HG03520 (cell line): ENCODE data around the gene ELL.

Experiments used
- ATAC-seq: cut with Tn5 transposase; IDR thresholded peaks from one replicate; pipeline ENCODE4 v1.9.1; 2021; ENCODE audit warnings: mild to moderate bottlenecking, moderate library complexity; ENCODE audit not compliant: unreplicated experiment

The ELL gene

DNA sequence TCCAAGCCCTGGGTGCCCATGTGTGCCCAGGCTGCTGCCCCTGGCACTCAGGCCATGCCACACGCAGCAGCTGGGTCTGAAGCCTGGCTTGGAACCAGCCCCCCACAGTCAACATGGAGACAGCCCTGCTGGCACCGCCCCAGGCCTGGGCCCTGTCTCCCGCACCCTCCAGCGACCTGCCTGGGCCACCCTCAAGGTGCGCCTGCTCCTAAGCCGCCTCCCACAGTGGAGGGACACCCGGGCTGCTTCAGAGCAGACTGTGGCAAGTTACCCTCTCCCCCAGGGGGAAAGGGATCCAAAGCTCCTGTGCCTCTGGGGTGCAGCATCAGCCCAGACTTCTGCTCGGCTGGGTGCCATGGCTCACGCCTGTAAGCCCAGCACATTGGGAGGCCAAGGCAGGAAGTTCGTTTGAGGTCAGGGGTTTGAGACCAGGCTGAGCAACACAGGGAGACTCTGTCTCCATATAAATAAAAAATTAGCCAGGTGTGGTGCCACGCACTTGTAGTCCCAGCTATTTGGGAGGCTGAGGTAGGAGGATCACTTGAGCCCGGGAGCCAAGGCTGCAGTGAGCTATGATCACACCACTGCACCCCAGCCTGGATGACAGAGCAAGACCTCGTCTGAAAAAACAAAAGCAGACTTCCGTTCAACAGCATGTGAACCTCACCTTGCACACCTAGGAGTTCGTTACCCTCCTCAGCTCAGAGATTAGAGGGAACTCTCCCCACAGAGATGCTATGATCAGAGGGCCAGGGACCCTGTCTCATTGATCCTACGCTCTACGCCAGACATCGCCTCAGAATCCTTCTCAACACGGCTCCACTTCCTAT, 15.6 kb downstream of the ELL start:
- no peak for ATAC-seq

DNA sequence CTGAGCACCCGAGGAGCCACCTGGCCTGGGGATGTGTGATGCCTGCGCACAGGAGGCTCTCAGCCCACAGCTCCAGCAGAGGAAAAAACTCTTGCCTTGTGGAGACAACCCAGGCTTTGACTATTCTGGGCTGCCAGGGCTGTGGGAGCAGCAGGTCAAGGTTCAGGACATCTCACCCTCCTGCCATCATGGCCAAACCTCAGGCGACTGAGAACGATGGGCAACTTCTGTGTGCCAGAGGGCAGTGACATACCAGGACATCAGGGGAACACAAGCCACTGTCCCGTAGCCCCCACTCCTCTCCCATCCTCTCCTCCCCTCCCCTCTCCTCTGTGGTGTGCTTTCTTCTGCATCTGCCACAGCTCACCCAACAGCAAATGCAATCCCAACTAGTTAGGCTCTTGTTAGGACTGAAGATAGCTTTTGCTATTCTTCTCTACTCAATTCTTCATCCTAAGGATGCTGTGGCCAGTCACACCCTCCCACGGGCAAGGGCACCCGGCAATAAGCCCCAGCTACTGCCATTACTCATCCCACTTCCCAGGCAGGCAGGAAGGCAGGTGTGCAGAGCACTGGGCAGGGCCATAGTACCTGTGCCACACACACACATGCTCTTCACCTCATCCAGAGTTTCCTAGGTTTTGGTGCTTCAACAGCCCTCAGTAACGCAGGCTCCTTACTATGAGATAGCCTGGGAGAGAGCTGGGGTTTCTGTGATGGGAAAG, 16.8 kb downstream of the ELL start:
- no peak for ATAC-seq

DNA sequence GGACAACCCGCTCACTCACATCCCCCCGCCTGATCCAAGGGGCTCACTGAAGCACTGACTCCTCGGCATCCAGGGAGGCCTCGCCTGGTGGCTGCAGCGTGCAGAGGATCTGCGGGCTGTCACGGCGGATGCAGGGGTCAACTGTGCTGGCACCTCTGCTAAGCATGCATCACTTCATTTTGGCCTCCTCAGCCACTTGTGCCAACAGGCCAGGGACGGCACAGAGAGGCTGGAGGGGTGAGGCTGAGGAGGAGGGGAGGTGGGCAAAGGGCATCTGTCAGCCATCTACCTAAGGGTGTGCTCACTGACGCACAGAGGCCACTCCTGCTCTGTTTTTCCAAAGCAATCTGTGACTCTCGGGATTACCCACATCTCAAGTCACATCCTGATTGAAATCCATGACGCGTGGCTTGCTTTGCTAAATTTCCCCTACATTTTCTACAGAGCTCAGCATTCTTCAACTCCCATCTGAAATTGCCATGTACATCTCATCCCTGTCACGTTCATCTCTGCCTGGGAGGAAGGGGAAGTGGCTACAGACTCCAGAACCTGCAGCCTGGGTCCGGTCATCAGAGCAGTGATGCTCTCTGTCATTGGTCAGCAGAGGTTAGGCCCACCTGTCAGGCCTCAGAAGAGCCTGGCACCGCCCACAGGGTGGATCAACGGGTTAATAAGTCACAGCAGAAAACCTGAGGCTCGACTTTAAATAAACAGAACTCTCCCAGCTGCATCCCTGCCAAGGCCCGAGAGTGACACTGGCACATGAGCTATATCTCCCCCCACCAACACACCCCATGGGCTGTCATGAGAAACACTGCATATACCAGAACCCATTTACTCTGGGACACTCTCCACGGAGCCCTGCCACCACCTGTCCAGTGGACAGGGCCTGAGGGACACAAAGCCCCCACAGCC, 17.6 kb downstream of the ELL start:
- ATAC-seq = no peak

DNA sequence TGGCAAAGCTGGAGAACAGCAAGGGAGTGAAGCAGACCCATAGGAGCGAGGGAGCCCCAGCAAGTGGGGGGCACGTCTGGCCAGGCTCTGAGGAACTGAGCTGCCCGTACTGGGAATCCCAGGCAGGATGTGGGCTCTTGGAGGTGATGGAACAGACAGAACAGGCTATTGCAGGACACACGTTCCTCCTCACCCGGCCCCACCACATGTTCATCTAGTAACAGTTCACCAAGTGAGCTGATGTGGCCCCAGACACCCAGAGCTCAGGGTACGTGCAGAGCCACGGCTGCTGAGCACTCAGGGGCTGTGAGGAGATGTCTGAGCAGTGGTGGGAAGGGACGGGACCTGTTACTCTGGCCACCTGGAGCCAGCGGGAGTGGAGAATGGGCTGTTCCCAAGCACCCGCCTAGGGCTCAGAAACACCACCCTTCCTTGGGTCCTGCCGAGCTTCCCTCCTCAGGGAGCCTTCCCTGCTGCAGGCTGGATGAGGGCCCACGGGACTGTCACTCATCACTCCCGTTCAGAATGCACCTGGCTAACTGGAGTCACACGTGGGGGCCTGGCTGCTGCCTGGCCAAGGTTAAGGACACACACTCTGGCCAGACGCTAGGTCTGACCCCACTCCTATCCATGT, 18.4 kb downstream of the ELL start:
- no peak for ATAC-seq

DNA sequence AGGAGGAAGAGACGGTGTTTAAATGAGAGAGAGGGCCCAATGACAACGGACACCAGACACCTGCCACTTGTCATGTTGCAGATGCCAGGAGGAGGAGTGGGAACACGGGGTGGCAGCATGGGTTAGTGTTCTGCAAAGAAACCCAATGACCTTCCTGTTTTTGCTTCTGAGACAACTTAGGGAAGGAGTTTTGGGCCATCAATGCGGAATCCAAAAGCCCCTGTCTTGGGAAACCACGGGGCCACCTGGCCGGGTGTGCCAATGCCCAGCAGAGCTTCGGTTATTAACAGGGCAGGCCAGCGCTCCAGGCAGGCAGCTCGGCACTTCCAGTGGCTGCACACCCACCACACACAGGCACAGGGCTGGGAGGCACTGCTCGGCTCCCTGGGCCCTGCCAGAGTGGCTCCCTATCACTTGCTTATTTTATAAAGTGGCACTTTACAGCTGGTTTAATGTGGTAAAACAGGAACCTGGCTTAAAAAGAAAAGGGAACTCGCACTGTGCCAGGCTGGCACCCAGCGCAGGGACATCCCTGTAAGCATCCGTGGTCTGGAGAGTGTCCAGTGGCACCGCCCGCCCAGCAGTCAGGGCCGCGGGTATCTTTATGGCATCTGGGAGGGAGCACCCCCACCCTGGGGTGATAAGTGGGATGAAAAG, 19.1 kb downstream of the ELL start:
- ATAC-seq = no peak

DNA sequence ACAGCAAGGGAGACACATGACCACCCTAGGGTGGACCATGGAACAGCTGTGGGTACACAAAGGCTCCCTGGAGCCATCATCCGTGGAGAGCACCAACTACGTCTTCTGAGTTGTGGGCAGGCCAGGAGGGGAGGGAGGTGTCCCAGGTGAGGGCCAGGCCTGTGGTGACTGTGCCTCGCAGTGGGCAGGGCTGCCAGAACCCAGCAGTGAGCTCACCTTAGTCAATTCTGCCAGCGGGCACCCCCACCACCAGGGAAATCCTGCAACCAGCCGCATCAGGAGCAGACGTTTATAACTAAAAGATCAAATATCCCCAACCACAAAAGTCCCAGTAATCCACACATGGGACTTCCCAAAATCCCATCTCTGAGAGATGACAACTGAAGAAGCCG, 19.6 kb downstream of the ELL start:
- no peak for ATAC-seq

DNA sequence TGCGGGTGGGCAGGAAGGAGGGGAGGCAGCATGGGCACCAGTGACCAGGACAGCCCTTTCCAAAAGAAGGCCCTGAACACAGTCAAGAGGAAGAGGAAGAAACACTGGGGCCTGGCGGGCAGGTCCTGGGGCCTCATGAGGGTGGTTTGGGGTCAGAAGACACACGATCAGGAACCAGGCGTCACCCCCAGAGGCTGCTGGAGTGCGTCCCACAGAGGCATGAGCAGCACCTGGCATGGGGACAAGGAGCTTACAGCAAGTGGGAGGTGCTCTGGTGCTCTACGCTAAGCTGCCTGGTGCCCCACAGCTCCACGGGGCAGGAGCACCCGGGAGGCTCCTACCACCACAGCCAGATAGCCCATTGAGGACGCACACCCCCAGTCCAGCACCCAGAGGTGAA, 20.0 kb downstream of the ELL start:
- no peak for ATAC-seq

DNA sequence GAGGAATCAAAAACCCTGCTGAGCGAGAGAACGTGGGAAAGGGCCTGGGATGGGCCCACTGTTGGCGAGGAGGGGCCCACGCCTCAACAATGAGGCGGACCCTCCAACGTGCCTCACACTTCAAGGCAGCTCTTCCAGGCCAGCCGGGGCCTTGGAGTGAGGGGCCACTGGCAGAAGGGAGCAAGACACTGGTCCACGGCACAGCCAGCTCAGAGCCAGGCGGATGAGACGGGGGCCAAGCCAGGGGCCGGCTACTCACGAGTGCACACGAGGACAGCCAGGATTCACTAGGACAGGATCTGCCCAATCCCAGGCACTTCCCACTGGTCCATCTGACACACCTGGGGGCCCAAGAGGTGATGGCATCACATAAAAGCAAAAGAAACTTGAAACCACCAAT, 20.5 kb downstream of the ELL start:
- no peak for ATAC-seq

DNA sequence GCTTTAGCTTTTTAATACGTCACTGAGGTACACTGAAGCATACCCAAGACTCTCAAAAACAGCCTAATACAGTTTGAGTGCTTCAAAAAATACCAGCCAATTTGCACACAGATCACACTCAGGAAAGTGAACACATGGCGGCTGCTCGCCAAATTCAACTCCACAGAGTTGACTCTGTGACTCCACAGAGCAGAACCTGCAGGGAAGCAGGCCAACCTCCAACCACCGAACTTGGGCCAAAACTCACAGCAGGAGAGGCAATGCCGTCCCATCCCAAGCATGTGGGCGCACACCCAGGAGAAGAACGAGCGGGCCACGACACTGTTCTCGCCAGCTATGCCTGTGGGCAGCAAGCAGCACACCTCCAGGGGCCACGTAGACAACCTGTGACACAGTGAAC, 21.1 kb downstream of the ELL start:
- ATAC-seq = no peak

DNA sequence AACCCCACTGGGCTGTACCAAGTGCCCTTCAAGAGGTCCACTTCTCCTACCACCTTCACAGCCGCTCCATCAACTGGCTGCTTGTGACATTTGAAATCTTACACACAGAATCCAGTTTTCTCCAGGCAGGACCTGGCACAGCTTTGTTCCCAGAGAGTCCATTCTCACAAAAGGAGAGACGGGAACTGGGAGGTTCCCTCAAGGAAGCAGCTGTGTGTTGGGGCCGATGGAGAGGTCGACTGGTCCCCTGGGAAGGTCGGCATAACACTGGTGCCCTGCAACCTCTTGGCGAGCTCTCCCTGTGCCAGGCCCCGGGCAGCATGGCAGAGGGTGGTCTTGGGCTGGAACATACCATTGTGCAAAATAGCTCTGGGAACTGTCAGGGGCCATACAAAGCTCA, 21.5 kb downstream of the ELL start:
- no peak for ATAC-seq

DNA sequence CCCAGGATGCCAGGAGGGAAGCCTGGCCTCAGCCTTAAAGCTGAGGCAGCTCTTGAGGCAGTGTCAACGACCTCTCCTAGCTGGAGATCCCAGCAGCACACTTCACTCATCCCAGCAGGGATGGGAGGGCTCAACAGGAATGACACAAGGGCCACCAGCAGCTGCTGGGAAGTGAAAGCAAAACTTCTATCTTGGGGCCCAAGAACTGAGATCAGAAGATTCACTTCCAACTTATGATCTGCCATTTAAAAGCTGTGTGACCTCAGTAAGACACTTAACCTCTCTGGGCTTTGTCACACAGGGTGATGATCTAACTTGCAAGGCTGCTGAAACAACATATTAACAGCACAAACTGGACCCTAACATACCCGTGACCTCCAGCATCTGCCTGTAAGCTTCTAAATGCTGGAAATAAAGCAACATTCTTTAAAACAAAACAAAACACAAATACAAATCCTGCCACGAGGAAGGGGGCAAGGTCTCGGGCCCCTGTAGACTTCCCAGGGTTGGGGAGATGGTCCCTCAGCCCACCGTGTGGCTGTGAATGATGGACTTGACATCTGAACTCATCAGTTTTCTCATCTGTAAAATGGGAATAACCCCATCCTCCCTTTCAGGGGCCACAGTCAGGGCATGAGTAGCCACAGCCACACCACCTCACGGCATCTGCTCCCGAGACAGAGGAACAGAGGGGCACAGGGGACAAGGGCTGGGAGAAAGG, 22.7 kb downstream of the ELL start:
- ATAC-seq = no peak

DNA sequence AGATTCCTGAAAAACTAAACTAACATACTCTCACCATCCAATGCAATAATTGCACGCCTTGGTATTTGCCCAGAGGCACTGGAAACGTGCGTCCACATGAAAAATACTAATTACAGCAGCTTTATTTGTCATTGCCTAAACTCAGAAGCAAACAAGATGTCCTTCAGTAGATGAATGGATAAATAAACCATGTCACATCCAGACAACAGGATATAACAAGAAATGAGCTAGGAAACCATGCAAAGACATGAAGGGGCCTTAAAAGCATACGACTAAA, 25.0 kb downstream of the ELL start:
- no peak for ATAC-seq

DNA sequence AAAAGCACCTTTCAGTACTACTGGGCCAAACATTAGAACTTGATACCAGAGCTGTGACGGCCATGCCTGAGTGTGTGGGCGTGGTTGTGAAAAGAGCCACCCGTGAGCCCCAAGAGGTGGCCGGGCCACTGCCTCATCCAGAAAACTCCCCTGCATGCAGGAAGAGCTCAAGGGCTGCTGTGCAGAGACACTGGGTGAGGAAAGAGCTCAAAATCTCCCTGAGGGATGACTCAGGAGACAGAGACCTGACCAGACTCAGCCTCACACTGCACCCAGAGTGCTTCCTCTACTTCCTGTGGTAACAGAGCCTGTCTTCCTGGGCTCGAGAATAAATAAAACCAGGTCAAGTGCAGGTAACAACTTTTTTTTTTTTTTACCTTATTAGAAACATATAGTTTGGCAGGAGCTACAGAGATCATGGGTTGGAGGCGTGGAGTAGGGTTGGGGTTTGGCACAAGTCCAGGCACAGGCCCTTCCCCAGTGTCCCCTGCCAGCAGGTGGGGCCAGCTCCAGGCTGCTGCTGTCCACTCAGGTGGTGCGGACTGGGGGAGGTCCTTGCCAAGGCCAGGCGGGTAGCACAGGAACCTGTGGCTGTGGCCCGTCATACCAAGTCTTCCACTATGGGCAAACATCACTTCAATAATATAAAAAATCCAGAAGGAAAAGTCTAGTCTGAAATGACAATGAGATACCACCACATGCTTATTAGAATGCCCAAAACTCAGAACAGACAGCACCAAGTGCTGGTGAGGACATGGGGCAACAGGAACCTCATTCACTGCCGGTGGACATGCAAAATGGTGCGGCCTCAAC, 25.5 kb downstream of the ELL start:
- no peak for ATAC-seq

DNA sequence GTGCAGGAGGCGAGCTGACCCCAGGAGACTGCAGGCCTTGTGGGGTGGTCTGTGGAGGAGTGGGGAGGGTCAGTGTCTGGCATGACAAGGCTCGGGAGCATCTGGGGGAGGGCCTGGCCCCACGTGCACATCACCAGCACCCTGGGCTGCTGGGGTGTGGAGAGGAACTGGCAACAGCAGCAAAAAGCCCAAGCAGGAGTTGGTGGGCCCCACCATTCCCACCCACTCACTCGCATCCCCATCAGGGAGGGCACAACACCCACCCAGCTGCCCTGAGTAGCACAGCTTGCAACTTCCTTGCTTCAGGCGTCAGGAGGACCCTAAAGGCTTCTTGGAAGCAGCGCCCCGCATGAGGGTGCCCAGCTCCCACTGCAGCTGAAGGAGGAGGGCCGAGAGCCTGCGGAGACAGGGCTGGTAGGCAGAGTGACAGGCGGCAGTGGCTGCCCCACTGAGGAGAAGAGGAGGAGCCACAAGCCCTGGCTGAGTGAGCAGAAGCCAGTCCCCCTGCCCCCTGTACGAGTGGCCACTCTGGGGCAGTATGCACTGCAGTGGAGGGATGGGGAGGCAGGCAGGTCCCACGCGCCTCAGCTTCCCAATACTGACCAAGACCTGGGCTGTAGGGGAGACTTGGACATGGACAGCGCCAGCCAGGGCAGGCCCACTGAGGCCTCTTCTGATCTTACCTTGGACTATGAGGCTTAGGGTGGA, 26.5 kb downstream of the ELL start:
- ATAC-seq = no peak

DNA sequence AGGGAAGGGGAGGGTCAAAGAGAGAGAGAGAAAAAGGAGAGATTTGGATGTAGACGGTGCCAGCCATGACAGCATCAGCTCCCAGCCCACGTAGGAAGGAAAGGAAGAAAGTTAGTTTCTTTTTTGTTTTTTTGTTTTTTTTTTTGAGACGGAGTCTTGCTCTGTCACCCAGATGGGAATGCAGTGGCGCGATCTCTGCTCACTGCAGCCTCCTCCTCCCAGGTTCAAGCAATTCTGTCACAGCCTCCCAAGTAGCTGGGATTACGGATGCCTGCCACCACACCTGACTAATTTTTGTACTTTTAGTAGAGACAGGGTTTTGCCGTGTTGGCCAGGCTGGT, 27.6 kb downstream of the ELL start:
- no peak for ATAC-seq

DNA sequence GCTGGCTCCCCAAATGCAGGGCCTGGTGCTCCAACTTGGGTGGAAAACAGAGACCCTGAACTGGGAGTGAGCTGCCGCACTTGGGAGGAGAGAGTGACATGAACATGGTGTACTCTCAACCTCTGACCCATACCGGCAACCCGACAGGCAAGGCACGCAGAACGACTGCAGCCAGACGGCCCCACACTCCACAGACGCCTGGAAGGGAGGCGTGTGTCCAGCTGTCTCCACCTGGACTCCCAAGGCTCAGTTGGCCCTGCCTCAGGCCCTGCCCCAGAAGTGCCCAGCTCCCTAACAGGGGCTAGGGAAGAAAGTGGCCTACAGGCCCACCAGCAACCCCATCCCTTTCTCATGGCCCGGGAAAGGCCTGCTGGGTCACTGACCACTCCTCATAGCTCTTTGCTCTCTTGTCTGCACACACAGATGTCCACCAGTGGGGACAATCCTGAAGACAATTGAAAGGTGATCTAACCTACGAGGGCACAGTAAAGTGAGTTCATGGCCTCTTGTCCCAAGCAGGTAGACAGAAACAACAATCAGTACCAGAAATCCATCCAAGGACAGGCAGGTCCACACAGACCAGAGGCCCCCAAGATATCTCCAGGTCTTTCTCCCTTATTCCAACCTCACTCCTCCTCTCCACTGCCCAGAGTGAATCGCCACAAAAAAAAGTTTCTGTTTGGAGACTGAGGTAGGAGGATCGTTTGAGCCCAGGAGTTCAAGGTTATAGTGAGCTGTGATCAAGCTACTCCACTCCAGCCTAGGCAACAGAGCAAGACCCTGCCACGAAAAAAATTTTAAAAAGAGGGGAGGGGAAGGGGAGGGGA, 28.2 kb downstream of the ELL start:
- no peak for ATAC-seq

DNA sequence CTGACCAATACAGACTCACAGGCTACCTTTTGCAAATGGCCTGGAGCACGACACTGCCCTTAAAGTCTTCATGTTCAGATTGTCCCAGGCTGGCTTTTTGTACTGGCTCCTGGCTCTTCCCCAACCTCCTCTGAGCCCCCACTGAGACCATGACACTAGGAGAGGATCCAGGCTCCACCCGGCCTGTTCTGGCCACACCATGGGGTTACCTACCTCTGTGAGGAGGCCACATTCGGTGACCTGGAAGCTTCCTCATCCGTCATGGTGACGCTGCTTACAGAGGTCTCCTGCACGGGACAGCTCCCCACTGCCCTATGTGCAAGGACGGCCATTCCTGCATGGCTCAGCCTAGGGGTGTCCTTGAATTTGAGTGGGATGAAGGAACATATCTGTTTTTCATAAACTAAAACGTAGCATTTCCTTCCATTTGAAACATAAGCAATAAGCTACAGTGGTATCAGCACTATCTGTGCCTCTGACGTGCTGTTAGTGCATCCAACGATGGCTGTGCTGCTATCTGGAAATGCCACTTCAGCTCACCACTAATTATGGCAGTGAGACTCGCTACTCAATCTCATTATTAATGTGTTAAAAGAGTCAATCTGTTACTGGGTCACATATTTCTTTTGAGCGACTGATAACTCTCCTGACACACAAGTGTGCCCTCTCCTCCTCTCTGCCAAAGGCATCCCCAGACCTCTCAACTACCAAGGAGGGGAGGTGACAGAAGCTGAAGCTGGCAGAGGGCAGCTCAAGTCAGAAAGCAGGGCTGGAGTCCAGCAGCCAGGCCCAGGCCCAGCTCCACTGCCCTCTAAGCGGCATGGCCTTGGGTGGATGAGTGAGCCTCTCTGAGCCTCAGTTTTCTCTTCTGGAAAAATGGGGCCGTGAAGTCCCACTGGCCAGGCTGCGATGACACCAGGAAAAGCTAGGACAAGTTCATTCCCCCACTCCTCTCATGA, 29.6 kb downstream of the ELL start:
- ATAC-seq = no peak
